GM10266 (cell line): ENCODE data around the gene B9D1.

Experiments used
- DNase-seq: peaks from one replicate; pipeline ENCODE4 v3.0.0; 2012; ENCODE audit errors: extremely low spot score
- TF ChIP-seq, protein P1 (sequence below): IDR thresholded peaks from 2 replicates; pipeline ENCODE4 v1.5.1; 2012; ENCODE audit warnings: mild to moderate bottlenecking, low read depth; ENCODE audit not compliant: control insufficient read depth, insufficient read depth; ENCODE audit errors: missing control alignments

B9D1 gene

GRCh38 chr17:19302791-19303331, 59.7 kb downstream of the B9D1 start:
- TF ChIP-seq, protein P1, sequence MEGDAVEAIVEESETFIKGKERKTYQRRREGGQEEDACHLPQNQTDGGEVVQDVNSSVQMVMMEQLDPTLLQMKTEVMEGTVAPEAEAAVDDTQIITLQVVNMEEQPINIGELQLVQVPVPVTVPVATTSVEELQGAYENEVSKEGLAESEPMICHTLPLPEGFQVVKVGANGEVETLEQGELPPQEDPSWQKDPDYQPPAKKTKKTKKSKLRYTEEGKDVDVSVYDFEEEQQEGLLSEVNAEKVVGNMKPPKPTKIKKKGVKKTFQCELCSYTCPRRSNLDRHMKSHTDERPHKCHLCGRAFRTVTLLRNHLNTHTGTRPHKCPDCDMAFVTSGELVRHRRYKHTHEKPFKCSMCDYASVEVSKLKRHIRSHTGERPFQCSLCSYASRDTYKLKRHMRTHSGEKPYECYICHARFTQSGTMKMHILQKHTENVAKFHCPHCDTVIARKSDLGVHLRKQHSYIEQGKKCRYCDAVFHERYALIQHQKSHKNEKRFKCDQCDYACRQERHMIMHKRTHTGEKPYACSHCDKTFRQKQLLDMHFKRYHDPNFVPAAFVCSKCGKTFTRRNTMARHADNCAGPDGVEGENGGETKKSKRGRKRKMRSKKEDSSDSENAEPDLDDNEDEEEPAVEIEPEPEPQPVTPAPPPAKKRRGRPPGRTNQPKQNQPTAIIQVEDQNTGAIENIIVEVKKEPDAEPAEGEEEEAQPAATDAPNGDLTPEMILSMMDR: no peak
- no peak for DNase-seq

GRCh38 chr17:19301973-19302372, 60.5 kb downstream of the B9D1 start:
- no peak for DNase-seq
- TF ChIP-seq, protein P1: no peak

DNA sequence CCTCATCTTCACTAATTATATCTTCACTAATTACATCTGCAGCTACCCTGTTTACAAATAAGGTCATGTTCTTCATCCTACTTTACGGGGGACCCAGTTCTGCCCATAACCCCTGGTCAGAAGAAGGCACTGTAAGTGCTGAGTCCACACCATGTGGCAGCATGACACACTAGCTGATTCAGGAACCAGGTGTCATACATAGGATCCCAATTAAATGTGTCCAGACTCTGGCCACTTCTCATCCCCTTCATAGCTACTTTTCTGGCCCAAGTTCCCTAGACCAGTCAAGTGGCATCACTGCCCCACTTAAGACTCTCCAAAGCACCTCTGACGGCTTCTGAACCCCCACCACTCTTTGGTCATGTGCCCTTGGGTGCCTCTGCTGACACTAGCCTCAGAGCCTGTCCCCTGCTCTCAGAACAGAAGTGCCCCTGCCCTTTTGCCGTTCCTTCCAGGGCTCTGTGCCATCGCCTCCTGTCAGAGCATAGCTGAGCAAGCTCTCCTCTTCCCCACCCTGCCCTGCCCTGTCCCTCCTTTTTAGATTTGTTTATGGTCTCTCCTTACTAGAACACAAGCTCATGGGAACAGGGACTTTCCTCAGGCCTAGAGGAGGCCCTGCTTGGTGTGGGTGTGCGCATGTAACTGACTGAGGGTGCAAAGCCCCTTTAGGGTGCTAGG, 61.1 kb downstream of the B9D1 start:
- TF ChIP-seq, protein P1: no peak
- no peak for DNase-seq

DNA sequence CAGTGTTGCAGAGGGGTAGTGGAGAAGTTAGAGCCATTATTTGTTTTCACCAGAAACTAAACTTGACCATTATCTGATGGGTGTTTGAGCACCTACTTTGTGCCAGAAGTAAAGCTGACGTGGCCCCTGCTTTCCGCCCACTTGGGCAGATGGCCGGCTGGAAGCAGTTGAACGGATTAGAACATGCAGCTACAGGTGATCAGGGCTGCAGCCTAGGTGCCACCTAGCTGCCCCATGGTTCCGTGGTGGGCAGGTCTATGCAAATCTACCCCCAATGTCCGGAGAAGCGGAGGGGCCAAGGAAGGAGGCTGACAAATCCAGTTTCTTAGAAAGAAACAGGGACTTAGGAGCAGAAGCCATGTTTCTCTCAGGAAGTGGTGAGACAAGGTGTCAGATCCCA, 62.7 kb downstream of the B9D1 start:
- no peak for DNase-seq
- TF ChIP-seq, protein P1: no peak

DNA sequence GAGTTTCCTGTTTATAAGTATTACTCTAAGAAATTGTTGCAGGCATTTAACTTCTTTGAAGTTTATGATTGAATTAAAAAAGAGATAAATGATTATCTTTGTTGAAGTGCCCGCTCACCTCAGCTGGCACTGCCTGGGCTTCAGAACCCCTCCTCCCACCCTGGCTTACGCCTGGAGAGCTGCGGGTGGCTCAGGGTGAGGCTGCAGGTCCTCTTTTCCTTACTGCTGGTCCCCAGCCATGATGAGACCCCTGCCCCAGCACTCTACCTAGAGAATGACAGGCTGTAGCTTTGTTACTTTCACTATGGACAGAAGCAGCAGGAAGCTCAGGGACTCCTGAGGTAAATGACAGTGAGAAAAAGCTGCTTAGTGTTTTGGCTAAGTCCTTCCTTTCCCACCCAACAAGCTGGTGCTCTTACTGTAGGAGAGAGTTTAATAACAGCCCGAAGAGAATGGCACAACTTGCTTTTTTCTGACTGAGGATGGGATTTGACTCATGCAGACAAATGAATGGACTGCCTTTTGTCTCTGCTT, 63.2 kb downstream of the B9D1 start:
- TF ChIP-seq, protein P1: no peak
- DNase-seq: no peak

GRCh38 chr17:19298569-19299213, 63.8 kb downstream of the B9D1 start:
- TF ChIP-seq, protein P1: no peak
- no peak for DNase-seq
